ENCODE results near the gene LRRC28.

DNA sequence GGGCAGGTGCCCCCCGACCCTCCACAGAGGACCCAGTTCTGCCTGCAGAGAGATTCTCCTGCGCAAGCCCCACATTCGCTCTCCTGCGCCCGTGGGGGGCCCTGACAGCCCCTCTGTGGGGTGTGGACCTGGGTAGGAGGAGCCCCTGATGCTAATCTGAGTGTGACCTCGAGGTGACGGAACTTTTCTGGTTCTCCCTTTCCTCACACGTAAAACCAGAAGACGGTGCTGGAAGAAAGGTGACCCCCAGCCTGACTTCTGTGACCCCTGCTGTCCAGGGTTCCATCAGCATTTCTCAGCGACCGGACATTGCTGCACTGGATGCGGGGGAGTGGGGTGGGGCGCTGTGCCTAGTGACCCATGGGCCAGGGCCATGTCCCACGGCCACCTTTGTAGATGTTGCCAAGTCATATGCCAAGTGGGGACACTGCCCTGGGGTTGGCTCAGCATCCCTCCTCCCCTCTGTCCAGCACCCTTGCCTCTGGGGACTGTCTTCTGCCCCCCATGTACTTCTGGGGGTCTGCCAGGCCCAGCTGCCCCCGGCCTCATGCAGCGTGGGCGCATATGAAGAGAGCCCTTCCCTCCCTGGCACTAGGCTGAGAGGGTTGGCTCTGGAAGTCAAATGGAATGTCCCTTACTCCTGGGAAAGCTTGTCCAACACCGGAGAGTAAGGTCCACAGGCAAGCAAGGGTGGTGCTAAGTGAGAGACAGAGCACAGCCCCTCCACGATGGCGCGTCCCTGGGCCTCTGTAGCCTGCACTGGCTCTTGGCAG lies 185.4 kb downstream of the LRRC28 start:
- TF ChIP-seq POLR2A (IDR thresholded peaks at IDR 0.05) (no peak), POLR2AphosphoS5 (IDR thresholded peaks at IDR 0.05; ENCODE audit: insufficient read depth in 1 of 2, low read depth in 1 of 2) (no peak)
- TF ChIP-seq, protein P1, sequence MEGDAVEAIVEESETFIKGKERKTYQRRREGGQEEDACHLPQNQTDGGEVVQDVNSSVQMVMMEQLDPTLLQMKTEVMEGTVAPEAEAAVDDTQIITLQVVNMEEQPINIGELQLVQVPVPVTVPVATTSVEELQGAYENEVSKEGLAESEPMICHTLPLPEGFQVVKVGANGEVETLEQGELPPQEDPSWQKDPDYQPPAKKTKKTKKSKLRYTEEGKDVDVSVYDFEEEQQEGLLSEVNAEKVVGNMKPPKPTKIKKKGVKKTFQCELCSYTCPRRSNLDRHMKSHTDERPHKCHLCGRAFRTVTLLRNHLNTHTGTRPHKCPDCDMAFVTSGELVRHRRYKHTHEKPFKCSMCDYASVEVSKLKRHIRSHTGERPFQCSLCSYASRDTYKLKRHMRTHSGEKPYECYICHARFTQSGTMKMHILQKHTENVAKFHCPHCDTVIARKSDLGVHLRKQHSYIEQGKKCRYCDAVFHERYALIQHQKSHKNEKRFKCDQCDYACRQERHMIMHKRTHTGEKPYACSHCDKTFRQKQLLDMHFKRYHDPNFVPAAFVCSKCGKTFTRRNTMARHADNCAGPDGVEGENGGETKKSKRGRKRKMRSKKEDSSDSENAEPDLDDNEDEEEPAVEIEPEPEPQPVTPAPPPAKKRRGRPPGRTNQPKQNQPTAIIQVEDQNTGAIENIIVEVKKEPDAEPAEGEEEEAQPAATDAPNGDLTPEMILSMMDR (IDR thresholded peaks at IDR 0.05) = no peak
